Islet of Langerhans (tissue), 1 donor: ENCODE data around the gene UBE2D2.
"Not testable (repeated sequence)": the region's sequence is repeated elsewhere in the genome, so short reads cannot be mapped to it uniquely, and the experiment has no call there.

Experiments used
- FAIRE-seq: peaks from one replicate; lab custom pipeline; 2011; peaks lifted over from hg19 to GRCh38; lab: Jason Lieb, UNC

UBE2D2 gene

GRCh38 chr5:139560752-139561654 lies at the start of gene UBE2D2:
TSS of gene UBE2D2 (plus strand) at chr5:139561339. CDS start at chr5:139561792, 453 bp downstream.
- no peak for FAIRE-seq

DNA sequence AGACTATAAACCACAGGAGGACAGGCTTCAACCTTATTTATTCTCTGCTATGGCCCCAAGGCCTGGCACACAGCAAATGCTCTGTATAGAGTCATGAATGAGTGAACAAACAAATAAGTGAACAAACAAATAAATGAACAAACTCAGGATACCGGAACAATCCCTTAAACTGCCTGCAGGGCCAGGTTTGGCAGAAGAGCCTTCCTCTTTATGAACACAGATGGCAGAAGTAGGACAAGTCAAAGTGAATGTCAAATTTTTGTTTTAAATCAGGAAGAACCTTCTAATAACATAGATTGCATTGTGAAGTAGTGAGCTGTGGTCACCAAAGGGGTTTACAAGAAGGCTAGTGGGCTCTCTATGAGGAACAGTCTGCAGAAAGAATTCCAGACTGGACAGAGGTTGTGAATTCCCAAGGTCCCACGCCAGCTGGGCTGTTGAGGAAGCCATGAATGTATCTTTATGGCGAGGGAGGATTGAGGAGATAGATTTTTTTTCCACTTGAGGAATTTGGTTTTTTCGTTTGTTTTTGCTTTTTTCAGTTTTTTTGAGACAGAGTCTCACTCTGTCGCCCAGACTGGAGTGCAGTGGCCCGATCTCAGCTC lies 48.3 kb upstream of the UBE2D2 start:
- no peak for FAIRE-seq

DNA sequence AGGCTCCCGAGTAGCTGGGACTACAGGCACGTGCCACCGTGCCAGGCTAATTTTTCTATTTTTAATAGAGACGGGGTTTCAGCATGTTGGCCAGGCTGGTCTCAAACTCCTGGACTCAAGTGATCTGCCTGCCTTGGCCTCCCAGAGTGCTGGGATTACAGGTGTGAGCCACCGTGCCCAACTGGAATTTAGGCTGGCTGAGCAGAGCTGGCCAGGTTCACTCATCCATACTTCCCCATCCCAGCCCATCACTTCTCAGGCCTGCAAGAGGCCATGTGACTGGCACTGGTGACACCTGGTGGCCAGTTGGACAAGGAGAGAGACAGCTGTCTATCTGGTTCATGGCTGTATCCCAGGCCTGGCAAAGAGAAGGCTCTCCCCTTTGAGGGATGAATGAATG lies 47.7 kb upstream of the UBE2D2 start:
- not testable (repeated sequence) for FAIRE-seq

DNA sequence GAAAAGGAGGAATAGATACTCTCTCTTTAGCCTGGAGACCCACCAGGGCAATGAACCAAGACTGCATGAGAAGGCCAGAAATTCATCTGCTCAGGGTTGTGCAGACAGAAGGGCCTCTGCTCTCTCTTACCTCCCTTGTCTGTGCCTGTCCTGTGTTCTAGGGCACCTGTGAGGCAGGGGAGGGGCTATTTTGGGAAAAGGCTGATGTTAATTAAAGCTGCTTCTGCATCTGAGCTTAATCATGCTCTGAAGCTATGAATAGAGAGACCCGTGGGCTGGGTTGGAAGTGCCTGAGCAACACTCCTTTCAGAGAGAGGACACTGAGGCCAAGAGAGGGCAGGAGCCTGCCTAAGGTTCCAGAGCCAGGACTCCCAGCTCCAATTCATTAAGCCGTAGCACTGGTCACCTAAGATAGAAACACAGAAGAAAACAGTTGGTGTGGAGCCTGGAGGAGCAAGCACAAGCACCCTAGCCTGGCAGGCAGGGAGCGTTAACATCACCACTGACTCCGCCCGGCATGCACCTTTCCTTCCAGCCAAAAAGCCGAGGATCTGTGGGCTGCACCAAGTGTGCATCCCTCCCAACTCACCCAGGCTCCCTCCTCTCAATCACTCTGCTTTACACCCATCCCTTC lies 47.2 kb upstream of the UBE2D2 start:
- FAIRE-seq, result no peak

DNA sequence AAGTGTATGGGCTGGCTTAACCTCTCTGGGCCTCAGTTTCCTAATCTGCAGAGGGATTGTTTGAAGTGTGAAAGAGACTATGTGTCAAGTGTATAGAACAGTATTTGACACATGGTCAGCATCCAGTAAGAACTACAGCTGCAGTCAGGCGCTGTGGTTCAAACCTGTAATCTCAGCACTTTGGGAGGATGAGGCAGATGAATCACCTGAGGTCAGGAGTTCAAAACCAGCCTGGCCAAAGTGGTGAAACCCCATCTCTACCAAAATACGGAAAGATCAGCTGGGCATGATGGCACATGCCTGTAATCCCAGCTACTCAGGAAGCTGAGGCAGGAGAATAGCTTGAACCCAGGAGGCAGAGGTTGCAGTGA lies 46.7 kb upstream of the UBE2D2 start:
- FAIRE-seq, result no peak

DNA sequence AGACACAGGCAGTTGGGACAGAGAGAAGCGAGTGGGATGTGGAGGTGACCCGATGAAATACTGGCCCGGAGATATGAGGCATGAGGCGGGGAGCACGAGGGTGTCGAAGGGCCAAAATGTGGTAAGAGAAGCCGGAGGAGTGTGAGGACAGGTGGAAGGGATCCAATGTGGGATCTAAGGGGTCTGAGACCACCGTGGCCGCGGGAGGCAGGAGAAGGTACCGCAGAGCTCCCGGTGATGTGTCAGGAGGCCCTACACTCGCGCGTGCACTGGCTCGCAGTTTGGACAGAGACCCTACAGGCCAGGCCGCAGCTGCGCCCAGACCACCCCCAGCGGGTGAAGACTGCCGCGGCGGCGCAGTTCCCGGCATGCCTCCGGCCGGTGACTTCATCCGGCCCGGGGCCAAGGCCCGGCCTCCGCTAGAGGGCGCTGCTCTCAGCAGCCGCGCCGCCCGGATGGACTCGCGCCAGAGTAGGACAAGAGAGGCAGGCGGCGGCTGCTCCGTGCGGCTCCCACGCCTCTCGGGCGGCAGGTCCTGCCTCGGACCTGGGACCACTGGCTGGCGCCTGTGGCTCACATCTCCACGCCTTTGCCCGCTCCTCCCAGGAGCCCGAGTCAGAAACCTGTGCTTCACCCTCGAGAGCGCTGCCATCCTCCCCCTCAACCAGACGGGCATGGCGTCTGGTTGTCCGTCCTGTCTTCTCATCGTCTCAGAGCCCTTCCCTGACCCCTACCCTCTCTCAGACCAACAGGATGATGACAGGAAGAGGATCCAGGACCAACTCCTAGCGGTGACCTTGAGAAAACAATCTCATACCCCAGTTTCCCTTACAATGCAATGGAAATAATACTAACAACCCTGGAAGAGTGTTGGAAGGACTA lies 43.2 kb upstream of the UBE2D2 start:
- no peak for FAIRE-seq

DNA sequence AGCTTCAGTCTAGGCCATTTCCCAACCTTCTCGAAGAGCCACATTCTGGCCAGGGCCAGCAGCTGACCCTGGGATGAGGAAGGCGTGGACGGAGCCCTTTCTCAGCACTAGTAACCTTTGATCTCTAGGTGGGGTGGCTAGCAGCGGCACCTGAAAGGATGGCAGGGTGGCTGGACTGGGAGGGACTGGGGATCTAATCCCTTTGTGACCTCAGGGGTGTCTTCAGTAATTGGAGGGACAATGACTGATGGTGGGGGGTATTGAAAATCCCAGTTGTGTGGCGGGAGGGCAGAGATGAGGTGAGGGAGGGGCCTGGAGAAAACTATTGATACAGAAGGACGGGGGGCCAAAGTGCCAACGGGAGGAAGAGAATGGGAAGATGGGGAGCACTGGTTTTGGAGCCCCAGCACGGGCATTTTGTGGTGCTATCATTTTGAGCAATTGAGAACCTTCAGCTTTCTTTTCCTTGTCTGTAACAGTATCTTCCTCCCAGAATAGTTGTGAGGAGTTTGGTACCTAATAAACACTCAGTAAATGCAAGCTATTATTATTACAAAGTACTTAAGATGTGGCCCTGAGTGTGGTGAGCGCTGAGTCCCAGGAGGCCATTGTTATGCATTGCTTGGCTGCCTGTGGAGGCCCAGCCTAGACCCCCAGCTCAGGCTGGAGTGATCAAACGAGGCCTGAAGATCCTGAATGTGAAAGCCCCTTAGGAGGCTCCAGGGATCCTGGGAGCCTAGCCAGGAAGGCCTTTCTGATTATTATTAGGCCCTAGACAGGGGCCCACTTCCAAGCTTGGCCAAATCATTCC lies 37.3 kb upstream of the UBE2D2 start:
- FAIRE-seq, result no peak

DNA sequence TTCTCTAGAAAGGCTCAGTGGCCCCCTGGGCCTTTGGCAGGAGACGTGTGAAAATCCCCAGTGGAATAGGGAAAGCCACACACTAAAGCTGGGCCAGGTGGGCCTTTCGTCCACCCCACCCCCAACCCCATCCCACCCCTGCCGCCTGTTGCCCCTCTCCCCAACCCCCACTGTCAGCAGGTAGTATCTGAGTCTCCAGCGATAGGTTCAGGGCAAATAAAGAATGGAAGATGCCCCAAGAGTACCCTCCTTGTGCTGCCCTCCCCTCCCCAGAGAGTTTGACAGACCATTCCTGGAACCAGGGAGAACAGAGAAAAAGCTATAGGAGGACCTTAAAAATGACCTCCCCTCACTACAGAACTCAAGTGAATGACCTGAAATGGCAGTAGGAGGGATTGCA lies 36.7 kb upstream of the UBE2D2 start:
- no peak for FAIRE-seq

GRCh38 chr5:139524940-139525585 lies 36.1 kb upstream of the UBE2D2 start:
- FAIRE-seq, result no peak

DNA sequence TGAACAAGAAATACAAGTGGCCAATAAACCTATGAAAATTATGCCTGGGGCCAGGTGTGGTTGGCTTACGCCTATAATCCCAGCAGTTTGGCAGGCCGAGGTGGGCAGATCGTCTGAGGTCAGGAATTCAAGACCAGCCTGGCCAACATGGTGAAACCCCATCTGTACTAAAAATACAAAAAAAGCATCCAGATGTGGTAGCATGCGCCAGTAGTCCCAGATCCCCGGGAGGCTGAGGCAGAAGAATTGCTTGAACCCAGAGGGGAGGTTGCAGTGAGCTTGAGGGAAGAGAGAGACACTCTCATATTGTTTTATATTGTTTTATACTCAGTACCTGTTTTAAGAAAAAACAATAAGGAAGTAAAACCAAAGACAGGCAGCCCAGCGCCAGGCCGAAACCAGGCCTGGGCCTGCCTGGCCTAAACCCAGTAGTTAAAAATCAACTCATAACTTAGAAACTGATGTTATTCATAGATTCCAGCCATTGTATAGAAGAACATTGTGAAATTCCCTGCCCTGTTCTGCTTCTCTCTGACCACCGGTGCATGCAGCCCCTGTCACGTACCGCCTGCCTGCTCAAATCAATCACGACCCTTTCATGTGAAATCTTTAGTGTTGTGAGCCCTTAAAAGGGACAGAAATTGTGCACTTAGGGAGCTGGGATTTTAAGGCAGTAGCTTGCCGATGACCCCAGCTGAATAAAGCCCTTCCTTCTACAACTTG lies 35.4 kb upstream of the UBE2D2 start:
- not testable (repeated sequence) for FAIRE-seq

DNA sequence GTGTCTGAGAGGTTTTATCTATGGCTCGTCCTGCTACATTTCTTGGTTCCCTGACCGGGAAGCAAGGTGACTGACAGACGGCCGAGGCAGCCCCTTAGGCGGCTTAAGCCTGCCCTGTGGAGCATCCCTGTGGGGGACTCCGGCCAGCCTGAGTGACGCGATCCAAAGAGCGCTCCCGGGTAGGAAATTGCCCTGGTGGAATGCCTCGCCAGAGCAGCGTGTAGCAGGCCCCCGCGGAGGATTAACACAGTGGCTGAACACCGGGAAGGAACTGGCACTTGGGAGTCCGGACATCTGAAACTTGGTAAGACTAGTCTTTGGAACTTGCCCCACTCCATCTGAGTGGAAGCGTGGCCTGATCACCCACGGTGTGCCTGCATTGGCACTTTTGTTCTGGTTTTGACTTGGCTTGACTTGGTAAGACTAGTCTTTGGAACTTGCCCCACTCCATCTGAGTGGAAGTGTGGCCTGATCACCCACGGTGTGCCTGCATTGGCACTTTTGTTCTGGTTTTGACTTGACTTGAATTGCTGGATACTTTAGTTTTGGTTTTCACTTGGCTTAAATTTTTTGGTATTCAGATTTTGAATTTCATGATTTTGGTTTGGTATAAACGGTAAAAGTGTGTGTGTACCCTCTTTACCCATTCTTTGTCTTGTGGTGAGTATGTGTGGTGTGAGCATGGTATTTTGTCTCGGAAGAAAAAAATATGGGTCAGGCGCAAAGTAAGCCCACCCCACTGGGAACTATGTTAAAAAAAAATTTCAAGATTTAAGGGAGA lies 34.6 kb upstream of the UBE2D2 start:
- FAIRE-seq, result not testable (repeated sequence)

DNA sequence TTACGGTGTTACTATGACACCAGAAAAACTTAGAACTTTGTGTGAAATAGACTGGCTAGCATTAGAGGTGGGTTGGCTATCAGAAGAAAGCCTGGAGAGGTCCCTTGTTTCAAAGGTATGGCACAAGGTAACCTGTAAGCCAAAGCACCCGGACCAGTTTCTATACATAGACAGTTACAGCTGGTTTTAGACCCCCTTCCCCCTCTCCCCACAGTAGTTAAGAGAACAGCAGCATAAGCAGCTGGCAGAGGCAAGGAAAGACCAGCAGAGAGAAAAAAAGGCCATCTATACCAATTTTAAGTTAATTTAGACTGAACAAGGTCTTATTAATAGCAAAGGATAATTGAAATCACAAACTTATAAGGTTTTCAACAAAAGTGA lies 34.1 kb upstream of the UBE2D2 start:
- not testable (repeated sequence) for FAIRE-seq

GRCh38 chr5:139527896-139528467 lies 33.2 kb upstream of the UBE2D2 start:
- FAIRE-seq, result not testable (repeated sequence)

- not testable (repeated sequence) for FAIRE-seq
These were observed 32.4 kb upstream of the UBE2D2 start for GRCh38 chr5:139528695-139529094.

DNA sequence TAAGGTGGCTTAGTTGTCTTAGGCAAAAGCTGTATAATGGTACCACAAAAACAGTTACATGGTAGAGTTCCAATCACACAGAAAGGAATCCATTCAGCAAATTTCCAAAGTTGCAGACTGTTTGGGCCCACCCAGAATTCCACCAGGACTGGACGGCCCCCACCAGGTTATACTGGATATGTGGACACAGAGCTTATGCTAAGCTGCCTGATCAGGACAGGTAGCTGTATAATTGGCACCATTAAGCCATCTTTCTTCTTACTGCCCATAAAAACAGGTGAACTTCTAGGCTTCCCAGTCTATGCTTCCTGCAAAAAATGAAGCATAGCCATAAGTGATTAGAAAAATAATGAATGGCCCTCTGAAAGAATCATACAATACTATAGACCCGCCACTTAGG lies 31.1 kb upstream of the UBE2D2 start:
- FAIRE-seq, result not testable (repeated sequence)

GRCh38 chr5:139531772-139532169 lies 29.4 kb upstream of the UBE2D2 start:
- no peak for FAIRE-seq

DNA sequence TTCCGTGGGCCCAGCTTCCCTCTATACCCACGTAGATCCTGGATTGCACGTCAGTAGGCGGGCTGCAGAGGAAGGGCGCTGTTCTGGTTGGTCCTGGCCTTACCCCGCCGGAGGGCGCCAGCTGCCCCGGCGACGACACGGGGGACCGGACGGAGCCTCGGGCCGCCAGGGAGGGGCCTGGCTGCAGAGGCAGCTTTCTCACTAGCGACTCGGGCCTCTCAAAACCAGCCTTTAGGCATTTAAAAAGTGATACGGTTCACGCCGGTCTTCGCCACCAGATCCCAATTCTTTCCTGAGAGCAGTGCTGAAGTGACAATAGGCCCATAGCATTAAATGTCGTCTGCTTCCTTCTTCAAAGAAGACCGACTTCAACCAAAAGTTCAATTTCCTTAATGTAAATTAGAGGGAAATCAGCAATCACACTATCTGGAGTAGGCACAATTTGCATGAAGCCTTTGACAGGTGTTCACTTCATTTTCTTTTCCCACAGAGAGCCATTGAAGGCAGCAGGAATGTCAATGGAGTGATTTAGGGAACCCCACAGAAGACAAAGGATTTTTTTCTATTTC lies 17.6 kb upstream of the UBE2D2 start:
- FAIRE-seq, result no peak

DNA sequence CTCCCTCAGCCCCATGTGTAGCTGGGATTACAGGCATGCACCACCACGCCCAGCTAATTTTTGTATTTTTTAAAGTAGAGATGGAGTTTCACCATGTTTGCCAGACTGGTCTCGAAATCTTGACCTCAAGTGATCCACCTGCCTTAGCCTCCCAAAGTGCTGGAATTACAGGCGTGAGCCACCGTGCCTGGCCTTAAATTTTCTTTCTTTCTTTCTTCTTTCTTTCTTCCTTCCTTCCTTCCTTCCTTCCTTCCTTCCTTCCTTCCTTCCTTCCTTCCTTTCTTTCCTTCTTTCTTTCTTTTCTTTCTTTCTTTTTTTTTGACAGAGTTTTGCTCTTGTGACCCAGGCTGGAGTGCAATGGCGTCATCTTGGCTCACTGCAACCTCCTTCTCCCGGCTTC lies 14.5 kb upstream of the UBE2D2 start:
- not testable (repeated sequence) for FAIRE-seq
